NT2/D1 (cell line): ENCODE results near the gene ZNF337.

ENCODE experiments used
- SUZ12 ChIP-seq: IDR thresholded peaks from 2 replicates; pipeline ENCODE4 v1.6.1; 2011; ENCODE audit not compliant: insufficient read length, insufficient read depth; ENCODE audit errors: extremely low read depth
- YY1 ChIP-seq: IDR thresholded peaks from 2 replicates; pipeline ENCODE4 v1.6.1; 2011; ENCODE audit not compliant: insufficient read length, insufficient read depth
- ZNF274 ChIP-seq: IDR thresholded peaks from 2 replicates; pipeline ENCODE4 v1.6.1; 2011; ENCODE audit warnings: mild to moderate bottlenecking, low read depth, low read length

DNA sequence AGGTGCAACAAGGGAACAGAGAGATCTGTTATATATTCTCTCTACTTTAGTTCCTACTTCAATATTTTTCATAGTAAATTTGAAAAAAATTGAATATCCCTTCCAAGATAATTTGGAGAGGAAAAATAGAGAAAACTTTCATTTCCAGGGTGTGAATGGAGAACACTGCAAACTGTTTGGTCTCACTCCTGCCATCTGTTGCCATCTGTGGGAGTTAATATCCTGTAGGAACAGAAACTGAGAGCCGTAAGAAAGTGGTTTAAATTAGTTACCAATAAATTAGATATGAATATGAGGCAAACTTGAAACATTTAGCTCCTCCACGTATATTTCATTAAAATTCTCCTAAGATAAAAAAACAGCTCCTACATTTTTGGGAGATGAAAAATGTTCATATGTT, 4.2 kb downstream of the ZNF337 start:
- no peak for TF ChIP-seq ZNF274
- TF ChIP-seq YY1, result no peak
- no peak for TF ChIP-seq SUZ12
